HPDE6-E6E7 (cell line): ENCODE measurements around the gene MT1G.
"Not testable (repeated sequence)": the region's sequence is repeated elsewhere in the genome, so short reads cannot be mapped to it uniquely, and the experiment has no call there.

Experiments used
- DNase-seq: peaks from one replicate; pipeline ENCODE4 v3.0.0; 2011; ENCODE audit warnings: missing footprints; ENCODE audit errors: extremely low spot score

The MT1G gene

GRCh38 chr16:56621665-56622445, 46.0 kb downstream of the MT1G start:
- DNase-seq: not testable (repeated sequence)

- no peak for DNase-seq
Measured at GRCh38 chr16:56620339-56620897, 47.4 kb downstream of the MT1G start.

- no peak for DNase-seq
Measured at GRCh38 chr16:56618138-56618537, 49.7 kb downstream of the MT1G start.

GRCh38 chr16:56617212-56618085, 50.4 kb downstream of the MT1G start:
- no peak for DNase-seq
